ENCODE measurements around the gene TBC1D22A.

The TBC1D22A gene

GRCh38 chr22:46894851-46895640 lies 132.6 kb downstream of the TBC1D22A start:
- H3K9me3 Mint-ChIP-seq, result no peaks in the 10 kb centered on the region
- peaks cover 10% of the 10 kb centered on the region for H3K36me3 Mint-ChIP-seq (ENCODE audit: low read depth)
- no peaks in the 10 kb centered on the region for H3K27me3 Mint-ChIP-seq (ENCODE audit: low read depth)
- no peak overlapping the region for H3K27ac Mint-ChIP-seq
- no peak overlapping the region for H3K4me3 Mint-ChIP-seq
- H3K4me1 Mint-ChIP-seq (ENCODE audit: low read depth), result peaks cover 2% of the 10 kb centered on the region

- no peaks in the 10 kb centered on the region for H3K27me3 Mint-ChIP-seq (ENCODE audit: low read depth)
- no peak overlapping the region for H3K27ac Mint-ChIP-seq
- H3K4me3 Mint-ChIP-seq, result no peak overlapping the region
- H3K4me1 Mint-ChIP-seq (ENCODE audit: low read depth), result peaks cover 4% of the 10 kb centered on the region
- no peaks in the 10 kb centered on the region for H3K9me3 Mint-ChIP-seq
- peaks cover 10% of the 10 kb centered on the region for H3K36me3 Mint-ChIP-seq (ENCODE audit: low read depth)
These were observed 133.3 kb downstream of the TBC1D22A start for GRCh38 chr22:46895753-46896152.

GRCh38 chr22:46896166-46896565 lies 133.7 kb downstream of the TBC1D22A start:
- no peak overlapping the region for H3K4me3 Mint-ChIP-seq
- no peaks in the 10 kb centered on the region for H3K9me3 Mint-ChIP-seq
- peaks cover 4% of the 10 kb centered on the region for H3K4me1 Mint-ChIP-seq (ENCODE audit: low read depth)
- H3K27me3 Mint-ChIP-seq (ENCODE audit: low read depth), result no peaks in the 10 kb centered on the region
- peaks cover 10% of the 10 kb centered on the region for H3K36me3 Mint-ChIP-seq (ENCODE audit: low read depth)
- no peak overlapping the region for H3K27ac Mint-ChIP-seq

GRCh38 chr22:46896568-46897245 lies 134.3 kb downstream of the TBC1D22A start:
- no peaks in the 10 kb centered on the region for H3K9me3 Mint-ChIP-seq
- H3K4me1 Mint-ChIP-seq (ENCODE audit: low read depth), result peaks cover 4% of the 10 kb centered on the region
- H3K36me3 Mint-ChIP-seq (ENCODE audit: low read depth), result peaks cover 10% of the 10 kb centered on the region
- H3K27ac Mint-ChIP-seq, result no peak overlapping the region
- H3K4me3 Mint-ChIP-seq, result no peak overlapping the region
- no peaks in the 10 kb centered on the region for H3K27me3 Mint-ChIP-seq (ENCODE audit: low read depth)

- Mint-ChIP-seq H3K4me3 (no peak overlapping the region), H3K9me3 (no peaks in the 10 kb centered on the region), H3K4me1 (ENCODE audit: low read depth) (peaks cover 4% of the 10 kb centered on the region), H3K27me3 (ENCODE audit: low read depth) (no peaks in the 10 kb centered on the region), H3K36me3 (ENCODE audit: low read depth) (peaks cover 10% of the 10 kb centered on the region), H3K27ac (no peak overlapping the region)
These were observed 134.8 kb downstream of the TBC1D22A start for GRCh38 chr22:46897246-46897623.

GRCh38 chr22:46900549-46900948 lies 138.1 kb downstream of the TBC1D22A start:
- H3K36me3 Mint-ChIP-seq (ENCODE audit: low read depth), result peaks cover 7% of the 10 kb centered on the region
- peaks cover 4% of the 10 kb centered on the region for H3K4me1 Mint-ChIP-seq (ENCODE audit: low read depth)
- no peaks in the 10 kb centered on the region for H3K9me3 Mint-ChIP-seq
- no peak overlapping the region for H3K4me3 Mint-ChIP-seq
- H3K27me3 Mint-ChIP-seq (ENCODE audit: low read depth), result no peaks in the 10 kb centered on the region
- H3K27ac Mint-ChIP-seq, result no peak overlapping the region

- Mint-ChIP-seq H3K27me3 (ENCODE audit: low read depth) (no peaks in the 10 kb centered on the region), H3K4me1 (ENCODE audit: low read depth) (peaks cover 3% of the 10 kb centered on the region), H3K27ac (no peak overlapping the region), H3K4me3 (no peak overlapping the region), H3K9me3 (no peaks in the 10 kb centered on the region), H3K36me3 (ENCODE audit: low read depth) (peaks cover 2% of the 10 kb centered on the region)
These were observed 140.0 kb downstream of the TBC1D22A start for GRCh38 chr22:46902436-46902835.

- peaks cover 3% of the 10 kb centered on the region for H3K4me1 Mint-ChIP-seq (ENCODE audit: low read depth)
- H3K27me3 Mint-ChIP-seq (ENCODE audit: low read depth), result no peaks in the 10 kb centered on the region
- no peaks in the 10 kb centered on the region for H3K9me3 Mint-ChIP-seq
- H3K4me3 Mint-ChIP-seq, result no peak overlapping the region
- no peak overlapping the region for H3K27ac Mint-ChIP-seq
- H3K36me3 Mint-ChIP-seq (ENCODE audit: low read depth), result peaks cover 2% of the 10 kb centered on the region
These were observed 140.8 kb downstream of the TBC1D22A start for GRCh38 chr22:46902998-46903916.

GRCh38 chr22:46905415-46905814 lies 143.0 kb downstream of the TBC1D22A start:
- Mint-ChIP-seq H3K4me1 (ENCODE audit: low read depth) (peaks cover 2% of the 10 kb centered on the region), H3K9me3 (no peaks in the 10 kb centered on the region), H3K4me3 (no peak overlapping the region), H3K27ac (no peak overlapping the region), H3K27me3 (ENCODE audit: low read depth) (no peaks in the 10 kb centered on the region), H3K36me3 (ENCODE audit: low read depth) (peaks cover 2% of the 10 kb centered on the region)

GRCh38 chr22:46905834-46906233 lies 143.4 kb downstream of the TBC1D22A start:
- Mint-ChIP-seq H3K36me3 (ENCODE audit: low read depth) (peaks cover 2% of the 10 kb centered on the region), H3K9me3 (no peaks in the 10 kb centered on the region), H3K4me3 (no peak overlapping the region), H3K27ac (no peak overlapping the region), H3K4me1 (ENCODE audit: low read depth) (peaks cover 2% of the 10 kb centered on the region), H3K27me3 (ENCODE audit: low read depth) (no peaks in the 10 kb centered on the region)

GRCh38 chr22:46906326-46907045 lies 144.0 kb downstream of the TBC1D22A start:
- no peaks in the 10 kb centered on the region for H3K9me3 Mint-ChIP-seq
- H3K4me1 Mint-ChIP-seq (ENCODE audit: low read depth), result peaks cover 2% of the 10 kb centered on the region
- no peak overlapping the region for H3K4me3 Mint-ChIP-seq
- no peak overlapping the region for H3K27ac Mint-ChIP-seq
- H3K27me3 Mint-ChIP-seq (ENCODE audit: low read depth), result no peaks in the 10 kb centered on the region
- H3K36me3 Mint-ChIP-seq (ENCODE audit: low read depth), result peaks cover 2% of the 10 kb centered on the region

- Mint-ChIP-seq H3K9me3 (no peaks in the 10 kb centered on the region), H3K4me3 (no peak overlapping the region), H3K27me3 (ENCODE audit: low read depth) (no peaks in the 10 kb centered on the region), H3K36me3 (ENCODE audit: low read depth) (peaks cover 2% of the 10 kb centered on the region), H3K4me1 (ENCODE audit: low read depth) (peaks cover 2% of the 10 kb centered on the region), H3K27ac (peak overlapping the region; percentile 14)
These were observed 145.1 kb downstream of the TBC1D22A start for GRCh38 chr22:46907241-46908215.

GRCh38 chr22:46908641-46909107 lies 146.2 kb downstream of the TBC1D22A start:
- Mint-ChIP-seq H3K4me1 (ENCODE audit: low read depth) (peaks cover 2% of the 10 kb centered on the region), H3K9me3 (no peaks in the 10 kb centered on the region), H3K27ac (no peak overlapping the region), H3K4me3 (no peak overlapping the region), H3K27me3 (ENCODE audit: low read depth) (no peaks in the 10 kb centered on the region), H3K36me3 (ENCODE audit: low read depth) (peaks cover 7% of the 10 kb centered on the region)

All from T-helper 1 cell treated with Interleukin-12 subunit alpha and Interleukin-12 subunit beta and Interleukin-4 antibody, amounts not matched to agents 30 μg/mL and 1 μg/mL, for 36 hours (primary cell).